SK-N-SH (cell line): ENCODE measurements around the gene FLVCR1. TPM values are rescaled to one million over a fixed set of nuclear protein-coding genes. Genes with fewer than 3 reads are reported as not detected.

Experiments used
- CTCF ChIA-PET: fragments of 300-600, 350-600 bp; formaldehyde crosslinking; extraction: SDS; loops from one replicate; lab custom pipeline; 2021; lab: Yijun Ruan, JAX
- POLR2A ChIA-PET: fragments of 350-600 bp; sonication (Branson Sonifier 250); formaldehyde crosslinking; extraction: SDS; loops from one replicate; lab custom pipeline; 2020; ENCODE audit warnings: antibody characterized with exemption, inconsistent platforms; lab: Yijun Ruan, JAX
- DNase-seq: peaks from one replicate; pipeline ENCODE4 v3.0.0; 2012
- H2AFZ ChIP-seq: fragments of 200-600 bp; sonication (generic); 2 replicates; pipeline ENCODE4 v1.8.1; 2016; ENCODE audit warnings: antibody characterized with exemption, mild to moderate bottlenecking, low read depth
- H3F3A ChIP-seq: fragments of 200-600 bp; sonication (generic); replicated peaks from 2 replicates; pipeline ENCODE3; 2016; ENCODE audit warnings: antibody characterized with exemption, mild to moderate bottlenecking; ENCODE audit not compliant: insufficient read depth
- H3K27ac ChIP-seq, 2 experiments: fragments of 200-500 bp in 1 of 2; fragments of 200-600 bp in 1 of 2; sonication (Bioruptor generic) in 1 of 2; sonication (generic), shearing (Covaris generic) in 1 of 2; 2 replicates each; pipeline versions ENCODE4 v1.5.1 to v1.6.1; 2014 to 2016; ENCODE audit warnings: low read depth in 2 of 2, inconsistent platforms in 1 of 2, low read length in 1 of 2, mild to moderate bottlenecking in 1 of 2, mixed read lengths in 1 of 2
- H3K27me3 ChIP-seq: fragments of 200-600 bp; sonication (generic), shearing (Covaris generic); 2 replicates; pipeline ENCODE4 v1.6.1; 2016; ENCODE audit warnings: mixed run types; ENCODE audit not compliant: insufficient read depth
- H3K36me3 ChIP-seq, 2 experiments: fragments of 200-500 bp in 1 of 2; fragments of 200-600 bp in 1 of 2; sonication (Bioruptor generic) in 1 of 2; sonication (generic) in 1 of 2; replicated peaks in 1 of 2; 2 replicates each; pipeline versions ENCODE3 to v1.5.1; 2014 to 2016; ENCODE audit warnings: low read length in 1 of 2, mild to moderate bottlenecking in 1 of 2; ENCODE audit not compliant: insufficient read depth in 2 of 2, control insufficient read depth in 1 of 2
- H3K4me1 ChIP-seq, 2 experiments: fragments of 200-500 bp in 1 of 2; fragments of 200-600 bp in 1 of 2; sonication (Bioruptor generic) in 1 of 2; sonication (generic), shearing (Covaris generic) in 1 of 2; 2 replicates each; pipeline versions ENCODE4 v1.5.1 to v1.6.1; 2014 to 2016; ENCODE audit warnings: low read depth in 1 of 2, low read length in 1 of 2, mixed run types in 1 of 2; ENCODE audit not compliant: insufficient read depth in 2 of 2, control insufficient read depth in 1 of 2
- H3K4me2 ChIP-seq: fragments of 200-600 bp; sonication (generic), shearing (Covaris generic); 2 replicates; pipeline ENCODE4 v1.6.1; 2017; ENCODE audit warnings: mixed run types
- H3K4me3 ChIP-seq, 2 experiments: fragments of 200-500 bp in 1 of 2; fragments of 200-600 bp in 1 of 2; sonication (Bioruptor generic) in 1 of 2; sonication (generic), shearing (Covaris generic) in 1 of 2; 2 replicates each; pipeline versions ENCODE4 v1.5.1 to v1.8.1; 2014 to 2016; ENCODE audit warnings: low read depth in 2 of 2, inconsistent platforms in 1 of 2, low read length in 1 of 2, mild to moderate bottlenecking in 1 of 2, mixed read lengths in 1 of 2, moderate library complexity in 1 of 2
- H3K79me2 ChIP-seq: fragments of 200-600 bp; sonication (generic); 2 replicates; pipeline ENCODE4 v1.8.1; 2017; ENCODE audit warnings: mild to moderate bottlenecking; ENCODE audit not compliant: insufficient read depth
- H3K9ac ChIP-seq: fragments of 200-600 bp; sonication (generic); 2 replicates; pipeline ENCODE4 v1.6.1; 2017; ENCODE audit warnings: mixed run types
- H3K9me2 ChIP-seq: fragments of 200-600 bp; sonication (generic); 2 replicates; pipeline ENCODE4 v1.6.1; 2017; ENCODE audit warnings: mixed run types
- H3K9me3 ChIP-seq: fragments of 200-600 bp; sonication (generic); 2 replicates; pipeline ENCODE4 v1.6.1; 2017; ENCODE audit warnings: mixed run types, mild to moderate bottlenecking, moderate library complexity
- H4K20me1 ChIP-seq: fragments of 200-600 bp; sonication (generic); 2 replicates; pipeline ENCODE4 v1.6.1; 2017; ENCODE audit warnings: mild to moderate bottlenecking, mixed run types; ENCODE audit not compliant: insufficient read depth
- CTCF ChIP-seq: fragments of 200-600 bp; sonication (generic); IDR thresholded peaks from 2 replicates; pipeline ENCODE4 v1.6.1; 2017; ENCODE audit warnings: antibody characterized with exemption, mild to moderate bottlenecking, moderate library complexity
- FOSL2 ChIP-seq: IDR thresholded peaks from 2 replicates; pipeline ENCODE4 v1.4.0; 2012; ENCODE audit warnings: low read depth, mild to moderate bottlenecking, moderate library complexity, borderline replicate concordance
- GATA2 ChIP-seq: sonication (generic); formaldehyde crosslinking; IDR thresholded peaks from 2 replicates; pipeline ENCODE4 v1.5.0; 2020; ENCODE audit warnings: mild to moderate bottlenecking, missing genetic modification reagents
- JUND ChIP-seq: IDR thresholded peaks from 2 replicates; pipeline ENCODE4 v1.4.0; 2012
- MAX ChIP-seq: IDR thresholded peaks from 2 replicates; pipeline ENCODE4 v1.4.0; 2012; ENCODE audit warnings: low read depth
- RAD21 ChIP-seq: IDR thresholded peaks from 2 replicates; pipeline ENCODE4 v1.6.1; 2012; ENCODE audit warnings: mild to moderate bottlenecking, low read length
- REST ChIP-seq: IDR thresholded peaks from 2 replicates; pipeline ENCODE4 v1.6.1; 2012; ENCODE audit warnings: mild to moderate bottlenecking, low read depth, low read length, moderate library complexity
- TCF12 ChIP-seq: IDR thresholded peaks from 2 replicates; pipeline ENCODE4 v1.4.0; 2012
- TEAD4 ChIP-seq: IDR thresholded peaks from 2 replicates; pipeline ENCODE4 v1.4.0; 2012; ENCODE audit warnings: mild to moderate bottlenecking, borderline replicate concordance; ENCODE audit not compliant: insufficient read depth
- USF2 ChIP-seq: fragments of 150-350 bp; IDR thresholded peaks from 2 replicates; pipeline ENCODE4 v1.6.1; 2017; ENCODE audit warnings: antibody characterized with exemption, low read length, low read depth, borderline replicate concordance
- WGBS: methylation state at CpG from one replicate; pipeline ENCODE4 v1.1.6; 2017; ENCODE audit warnings: low lambda C conversion rate; 5-methylcytosine and 5-hydroxymethylcytosine counted together
- polyA plus RNA-seq, 3 experiments: library from polyadenylated mRNA; depleted of rRNA; stranded (reverse); fragments of >200 nt; gene quantifications; 2 replicates each; pipeline ENCODE4 v1.2.3, GENCODE V29; 2012

The FLVCR1 gene
- polyA plus RNA-seq, 1 of the 3 experiments (the other 2 are of a cell fraction): 1.7 TPM

GRCh38 chr1:212926372-212926771 is 68.3 kb downstream of the FLVCR1 start:
- no peaks in the 10 kb centered on the region for H3K36me3 ChIP-seq
- 94% methylated on average over 6 of the region's 6 CpGs for WGBS
- no peak overlapping the region for H3K4me3 ChIP-seq
- H3K9ac ChIP-seq: no peak overlapping the region
- H3K9me3 ChIP-seq: no peaks in the 10 kb centered on the region
- POLR2A ChIA-PET: no interaction called here
- H2AFZ ChIP-seq: no peak overlapping the region
- peaks cover 7 to 13% of the 10 kb centered on the region in 2 experiments; a peak in 3 of 4 replicates for H3K4me1 ChIP-seq
- no peaks in the 10 kb centered on the region for H3K79me2 ChIP-seq
- H3K9me2 ChIP-seq: no peaks in the 10 kb centered on the region
- TF ChIP-seq MAX: no peak
- TF ChIP-seq, all 33 proteins: peak for 0
- Histone ChIP-seq H3F3A (no peaks in the 10 kb centered on the region), H4K20me1 (no peaks in the 10 kb centered on the region), H3K27ac (no peak overlapping the region), H3K27me3 (no peaks in the 10 kb centered on the region), H3K4me2 (no peak overlapping the region)
- no peak for DNase-seq
- CTCF ChIA-PET: interaction anchor here (0.9 kb wide), 1 partner anchor 20 kb away, joined by 3 read pairs; no protein-coding TSS in a partner anchor

- Histone ChIP-seq H3K9me2 (no peaks in the 10 kb centered on the region), H3K4me2 (peak overlapping the region; percentile 62), H3K27ac (peak overlapping the region in 1 of 2 experiments; percentile 39; a peak in 2 of 4 replicates), H3K36me3 (no peaks in the 10 kb centered on the region), H4K20me1 (no peaks in the 10 kb centered on the region), H3K9me3 (no peaks in the 10 kb centered on the region), H3K4me1 (peaks cover 7 to 13% of the 10 kb centered on the region in 2 experiments; a peak in 3 of 4 replicates), H3K9ac (no peak overlapping the region), H3K79me2 (no peaks in the 10 kb centered on the region), H3K4me3 (no peak overlapping the region), H3F3A (no peaks in the 10 kb centered on the region), H3K27me3 (no peaks in the 10 kb centered on the region), H2AFZ (peak overlapping the region; percentile 84; the same call in 1 of the 2 replicates)
- CTCF ChIA-PET: no interaction called here
- POLR2A ChIA-PET: no interaction called here
- WGBS: 47% methylated on average over 10 of the region's 10 CpGs
- DNase-seq: peak; percentile 49
- TF ChIP-seq FOSL2 (0 out of 2 replicates have a peak, but pooled peaks have one; percentile 3), JUND (no peak), GATA2 (CRISPR knock-in tag) (peak; percentile 52), TCF12 (peak; percentile 24; the same call in 1 of the 2 replicates)
Observed at GRCh38 chr1:212928323-212929291, 70.5 kb downstream of the FLVCR1 start.

GRCh38 chr1:212930986-212931678 is 73.1 kb downstream of the FLVCR1 start:
- 69% methylated on average over 10 of the region's 10 CpGs for WGBS
- H3K36me3 ChIP-seq: no peaks in the 10 kb centered on the region
- no peak overlapping the region for H3K27ac ChIP-seq
- CTCF ChIA-PET: interaction anchor here (0.6 to 1.2 kb wide), 2 partner anchors 59 to 234 kb away, joined by 3 to 4 read pairs; no protein-coding TSS in a partner anchor
- no peak overlapping the region for H3K9ac ChIP-seq
- no peaks in the 10 kb centered on the region for H3K79me2 ChIP-seq
- no peaks in the 10 kb centered on the region for H4K20me1 ChIP-seq
- H3K9me3 ChIP-seq: no peaks in the 10 kb centered on the region
- no peaks in the 10 kb centered on the region for H3F3A ChIP-seq
- no peak overlapping the region for H2AFZ ChIP-seq
- no peak for DNase-seq
- no peak overlapping the region for H3K4me2 ChIP-seq
- POLR2A ChIA-PET: no interaction called here
- no peak overlapping the region for H3K4me3 ChIP-seq
- H3K9me2 ChIP-seq: no peaks in the 10 kb centered on the region
- H3K27me3 ChIP-seq: no peaks in the 10 kb centered on the region; the same call in 1 of the 2 replicates
- peaks cover 7 to 13% of the 10 kb centered on the region in 2 experiments; a peak in 3 of 4 replicates for H3K4me1 ChIP-seq
- TF ChIP-seq USF2 (no peak), REST (no peak), RAD21 (no peak), CTCF (no peak), TEAD4 (no peak)
